ENCODE data around the gene BCL11B.

The BCL11B gene

DNA sequence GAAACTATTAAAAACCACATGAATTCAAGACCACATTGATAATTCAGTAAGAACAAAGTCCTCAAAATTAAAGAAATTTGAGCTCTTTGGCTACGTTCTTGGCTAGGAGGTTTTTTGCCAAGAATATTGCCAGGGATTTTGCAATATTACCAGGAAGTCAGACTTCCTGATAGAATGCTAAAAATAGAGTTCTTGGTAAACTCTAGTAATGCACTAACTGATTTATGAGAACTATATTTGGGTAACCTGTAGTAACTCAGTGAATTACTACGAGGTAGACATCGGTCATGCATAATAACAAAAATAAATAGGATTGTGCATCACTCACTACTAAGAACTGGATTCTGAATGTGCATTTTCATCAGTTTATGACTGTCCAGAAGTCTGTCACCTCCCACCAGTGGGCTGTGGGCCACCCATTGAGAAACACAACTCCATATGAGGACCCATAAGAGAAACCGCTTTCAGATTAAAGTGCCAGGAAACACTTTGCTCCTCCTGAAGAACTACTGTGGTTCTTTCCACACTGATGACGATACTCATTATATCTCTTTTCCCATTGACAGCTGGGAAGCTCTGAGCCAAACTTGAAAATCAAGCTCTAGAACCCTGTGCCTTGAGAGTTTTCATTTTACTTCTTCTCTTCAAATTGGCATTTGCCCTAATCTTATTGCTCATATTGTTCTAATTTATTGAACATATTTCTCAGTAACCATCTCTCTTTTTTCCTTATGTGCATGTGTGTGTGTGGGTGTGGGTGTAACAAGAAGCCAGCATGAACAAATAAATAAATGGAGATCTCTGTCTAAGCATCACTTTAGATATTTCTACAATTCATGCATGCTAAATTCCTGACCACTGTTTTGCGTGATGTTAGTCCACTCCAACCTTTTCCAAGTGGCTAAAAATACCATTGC is 116.6 kb downstream of the BCL11B start:
- DNase-seq, result no peak

DNA sequence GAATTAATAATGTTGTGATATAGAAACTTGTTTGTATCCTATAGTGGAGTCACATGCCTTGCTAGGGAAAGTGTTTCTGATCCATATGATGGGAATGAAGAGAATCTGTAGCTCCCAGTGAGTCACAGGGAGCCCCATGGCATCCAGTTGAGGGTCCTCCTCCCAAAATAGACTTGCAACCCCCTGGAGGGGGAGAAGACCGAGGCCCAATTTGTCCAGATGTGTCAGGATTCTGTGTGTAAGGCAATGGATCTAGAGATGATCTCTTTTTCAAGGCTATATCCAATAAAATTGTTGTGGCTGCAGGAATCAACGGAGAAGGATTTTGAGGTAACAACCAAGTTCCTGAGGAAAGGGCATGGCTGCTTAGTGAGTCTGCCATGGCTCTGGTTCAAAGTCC is 121.8 kb downstream of the BCL11B start:
- no peak for DNase-seq

DNA sequence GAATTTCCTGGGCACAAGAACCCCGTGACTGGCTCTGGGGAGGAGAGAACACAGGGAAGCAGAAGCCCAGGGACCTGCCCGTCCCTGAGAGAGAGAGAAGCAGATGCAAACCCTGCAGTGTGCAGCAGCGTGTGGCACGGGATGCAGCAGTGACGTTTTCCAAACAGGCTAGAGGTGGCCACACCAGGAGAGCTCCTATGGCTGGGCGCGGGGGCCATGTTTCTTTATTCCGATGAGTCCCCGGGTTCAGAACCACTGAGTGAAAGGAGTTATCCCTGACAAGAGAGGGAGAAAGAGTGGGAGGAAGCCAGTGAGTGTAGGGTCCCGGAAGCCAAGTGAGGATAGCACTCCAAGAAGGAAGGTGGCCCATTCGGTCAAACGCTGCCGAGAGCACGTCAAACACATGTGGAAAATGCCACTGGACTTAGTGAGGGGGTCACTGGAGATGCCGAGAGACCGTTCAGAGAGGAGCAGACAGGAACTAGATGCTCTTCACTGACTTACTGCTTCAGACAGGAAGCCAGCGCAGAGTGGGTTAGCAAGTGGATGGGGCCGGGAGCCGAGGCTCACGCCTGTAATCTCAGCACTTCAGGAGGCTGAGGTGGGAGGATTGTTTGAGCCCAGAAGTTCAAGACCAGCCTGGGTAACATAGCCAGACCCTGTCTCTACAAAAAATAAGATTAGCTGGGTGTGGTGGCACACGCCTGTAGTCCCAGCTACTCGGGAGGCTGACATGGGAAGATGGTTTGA is 123.0 kb downstream of the BCL11B start:
- DNase-seq, result no peak

DNA sequence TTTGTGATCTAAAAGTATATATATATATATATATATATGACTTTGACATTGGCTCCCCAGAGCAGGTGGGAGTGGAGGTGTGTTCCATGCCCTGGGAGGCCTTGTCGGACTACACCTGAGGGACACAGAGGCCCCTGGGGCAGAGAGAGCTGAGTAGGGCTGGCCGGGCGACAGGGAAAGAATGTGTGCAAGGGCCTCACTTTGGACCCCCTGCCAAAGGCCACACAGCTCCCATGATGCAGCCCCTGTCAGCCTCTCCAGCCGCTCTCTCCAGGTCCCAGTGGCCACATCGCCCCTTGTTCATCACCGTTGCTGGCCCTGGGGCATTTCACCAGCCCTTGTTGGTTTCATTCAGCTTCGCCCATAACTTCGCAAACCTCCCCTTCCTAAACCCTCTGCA is 123.9 kb downstream of the BCL11B start:
- DNase-seq, result no peak

DNA sequence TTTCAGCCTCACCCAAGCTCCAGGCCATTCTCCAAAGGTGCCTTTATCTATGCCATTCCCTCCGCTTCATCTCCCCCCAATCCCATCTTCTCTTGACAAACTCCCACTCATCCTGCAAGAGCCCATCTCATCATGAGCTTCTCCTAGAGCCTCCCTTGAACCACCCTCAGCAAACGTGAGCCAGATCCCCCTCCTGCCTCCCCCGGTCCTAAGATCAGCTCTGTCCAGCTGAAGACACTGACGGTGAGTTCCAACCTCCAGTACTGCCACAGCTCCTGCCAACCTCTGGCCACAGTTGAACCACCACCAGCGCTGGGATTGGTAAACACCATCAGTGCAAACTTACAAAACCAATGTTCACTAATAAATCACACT is 124.6 kb downstream of the BCL11B start:
- DNase-seq, result no peak

DNA sequence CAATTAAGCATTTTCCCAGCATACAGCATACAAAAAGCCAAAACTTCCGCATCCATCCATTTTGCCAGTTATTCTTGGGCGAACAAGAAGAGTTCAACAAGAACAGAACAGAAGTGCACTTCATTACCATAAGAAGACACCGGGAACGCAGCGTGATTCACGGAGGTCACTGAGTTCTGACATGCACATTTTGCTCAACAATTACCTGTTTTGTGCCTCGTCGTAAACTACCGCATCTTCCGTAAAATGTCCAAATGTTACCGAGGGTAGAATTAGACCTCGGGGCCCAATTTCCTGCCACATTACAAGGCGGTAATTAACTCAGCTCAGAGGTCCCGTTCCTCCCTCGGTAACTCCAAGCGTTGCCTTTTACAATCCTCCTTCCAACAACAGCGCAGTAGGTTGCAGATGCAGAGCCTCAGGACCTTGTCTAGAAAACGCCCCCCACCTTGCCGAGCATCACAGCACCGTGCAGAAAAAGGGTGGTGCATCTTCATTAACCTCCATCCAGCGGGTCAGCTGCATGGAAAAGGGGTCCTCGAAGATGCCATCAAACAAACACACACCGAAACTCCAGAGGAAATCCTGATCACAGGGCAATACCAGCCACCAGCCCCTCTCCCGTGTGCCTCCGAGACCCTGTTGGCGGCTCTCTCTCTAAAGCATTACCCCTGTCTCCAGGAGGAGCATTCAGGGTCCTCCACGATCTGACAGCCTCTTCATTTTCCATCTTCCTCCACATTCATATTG is 125.2 kb downstream of the BCL11B start:
- DNase-seq, result no peak

DNA sequence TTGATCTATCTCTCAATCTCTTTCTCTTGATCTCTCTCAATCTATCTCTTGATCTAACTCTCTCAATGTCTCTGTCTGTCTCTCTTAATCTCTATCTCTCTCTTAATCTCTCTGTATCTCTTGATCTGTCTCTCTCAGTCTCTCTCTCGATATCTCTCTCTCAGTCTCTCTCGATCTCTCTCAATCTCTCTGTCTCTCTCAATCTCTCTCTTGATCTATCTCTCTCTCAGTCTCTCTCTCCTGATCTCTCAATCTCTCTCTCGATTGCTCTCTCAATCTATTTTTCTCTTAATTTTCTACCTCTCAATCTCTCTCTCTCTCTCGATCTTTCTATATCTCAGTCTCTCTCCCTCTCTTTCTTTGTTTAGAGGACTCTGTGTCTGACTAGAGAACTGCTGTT is 126.7 kb downstream of the BCL11B start:
- no peak for DNase-seq

DNA sequence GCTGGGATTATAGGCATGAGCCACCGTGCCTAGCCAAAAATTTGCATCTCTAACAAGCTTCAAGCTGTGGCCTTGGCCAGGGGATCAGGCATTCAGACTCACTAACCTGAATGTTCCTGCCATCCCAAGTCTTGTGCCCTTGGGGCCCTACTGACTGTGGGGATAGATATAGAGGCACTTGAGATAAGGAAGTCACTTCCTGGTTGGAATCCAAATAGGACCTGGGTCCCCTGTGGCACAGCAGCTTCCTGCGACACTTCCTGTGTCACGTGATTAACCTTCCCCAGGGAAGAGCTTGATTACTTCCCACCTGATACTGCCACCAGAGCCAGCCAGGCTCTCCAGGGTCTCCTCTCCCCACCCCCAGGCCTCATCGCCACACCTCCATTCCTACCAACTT is 128.2 kb downstream of the BCL11B start:
- no peak for DNase-seq

DNA sequence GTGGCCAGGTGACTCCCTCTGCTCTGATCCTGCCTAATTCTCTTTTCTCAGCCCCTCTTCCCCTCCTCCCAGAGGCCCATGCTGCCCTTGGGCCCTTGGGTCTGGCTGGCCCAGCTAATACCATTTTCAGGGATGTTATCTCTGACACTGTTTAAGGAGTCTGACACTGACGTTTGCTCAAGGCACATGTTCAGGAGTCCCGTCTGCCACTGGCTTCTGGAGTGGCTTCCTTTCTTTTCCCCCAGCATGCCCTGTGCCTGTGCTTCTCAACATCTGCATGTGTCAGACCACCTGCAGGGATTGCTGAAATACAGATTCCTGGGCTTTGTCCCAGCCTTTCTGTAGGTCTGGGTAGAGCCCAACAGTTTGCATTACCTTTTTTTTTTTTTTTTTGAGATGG is 128.9 kb downstream of the BCL11B start:
- no peak for DNase-seq

DNA sequence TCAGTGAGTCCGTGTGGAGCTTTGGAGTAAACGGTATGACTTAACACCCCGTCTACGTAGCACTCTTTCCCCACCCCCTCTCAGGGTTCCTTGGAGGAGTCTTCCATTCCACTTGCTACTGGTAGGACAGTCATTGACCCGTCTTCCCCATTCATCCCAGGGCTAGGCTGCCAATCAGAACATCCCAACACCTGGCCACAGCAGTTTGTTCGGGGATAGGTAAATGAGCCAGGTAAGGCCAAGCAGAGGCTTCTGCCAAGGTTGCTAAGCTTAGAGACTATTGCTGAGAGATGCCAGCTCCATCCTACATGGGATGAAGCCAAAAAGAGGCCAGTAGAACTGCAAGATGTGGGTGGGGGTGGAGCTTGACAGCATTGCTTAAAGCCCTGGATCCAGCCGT is 130.8 kb downstream of the BCL11B start:
- DNase-seq, result no peak

DNA sequence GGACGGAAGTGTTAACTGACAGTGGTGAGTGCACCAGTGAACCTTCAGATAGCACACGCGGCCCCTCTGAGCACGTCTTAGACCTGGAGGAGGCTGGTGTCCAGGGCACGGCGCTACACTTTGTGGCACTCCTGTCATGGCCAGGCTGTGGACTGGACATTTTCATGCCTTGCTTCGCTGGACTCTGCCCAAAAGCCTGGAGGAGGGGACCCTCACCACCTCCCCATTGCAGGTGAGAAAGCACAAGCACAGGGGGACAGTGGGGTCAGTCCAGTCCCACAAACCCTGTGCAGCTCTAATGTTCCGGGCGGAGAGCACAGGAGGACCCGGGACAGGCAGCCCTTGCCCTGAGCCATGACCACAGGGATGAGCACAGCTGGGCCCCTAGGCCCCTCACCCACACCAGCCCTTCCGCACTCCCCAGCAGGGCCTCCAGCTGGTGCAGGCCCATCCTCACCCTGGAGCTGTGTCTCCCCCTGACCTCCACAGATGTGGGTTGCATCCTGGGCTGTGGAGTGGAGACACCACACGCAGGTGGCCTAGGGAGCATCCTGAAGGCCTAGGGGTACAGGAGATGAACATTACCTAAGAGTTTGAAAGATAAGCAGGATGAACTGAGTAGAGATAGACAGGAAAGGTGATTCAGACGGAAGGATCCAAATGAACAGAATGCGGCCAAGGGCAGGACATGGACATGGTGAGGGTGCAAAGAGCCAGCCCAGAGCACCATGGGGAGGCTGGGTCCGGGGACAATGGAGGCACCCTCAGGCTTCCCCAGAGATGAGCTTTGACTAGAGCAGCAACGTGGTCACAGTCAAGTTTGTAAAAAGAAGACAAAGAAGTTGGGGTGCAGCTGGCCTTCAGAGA is 132.8 kb downstream of the BCL11B start:
- no peak for DNase-seq

DNA sequence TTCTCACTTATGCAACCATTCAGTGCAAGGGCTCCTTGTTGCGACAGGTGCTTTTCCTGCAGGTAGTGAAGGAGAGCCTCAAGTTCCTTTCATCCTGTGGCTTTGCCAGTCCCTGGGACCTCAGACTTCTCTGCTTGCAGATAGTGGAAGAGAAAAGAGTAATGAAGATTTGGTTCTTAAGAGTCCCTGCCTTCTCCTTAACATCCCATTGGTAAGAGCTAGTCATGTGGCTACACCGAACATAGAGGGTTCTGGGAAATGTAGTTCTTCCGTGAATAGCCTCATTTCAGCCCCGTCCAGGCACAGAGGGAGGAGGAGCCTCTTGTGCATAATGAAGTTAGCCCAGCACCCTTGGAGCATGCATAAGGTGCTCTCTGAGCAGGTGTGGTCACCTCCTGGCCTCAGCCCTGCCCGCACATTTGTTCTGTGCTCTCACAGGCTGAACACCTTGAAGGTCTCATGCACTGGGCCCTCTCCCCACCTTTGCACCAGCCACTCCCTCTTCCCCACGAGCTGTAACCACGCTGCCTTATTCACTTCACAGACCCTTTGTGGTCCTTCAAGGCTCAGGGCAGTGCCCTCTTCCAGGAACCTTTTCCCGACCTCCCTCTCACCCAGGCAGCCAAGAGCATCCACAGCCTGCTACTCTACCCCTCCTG is 134.0 kb downstream of the BCL11B start:
- DNase-seq, result no peak

DNA sequence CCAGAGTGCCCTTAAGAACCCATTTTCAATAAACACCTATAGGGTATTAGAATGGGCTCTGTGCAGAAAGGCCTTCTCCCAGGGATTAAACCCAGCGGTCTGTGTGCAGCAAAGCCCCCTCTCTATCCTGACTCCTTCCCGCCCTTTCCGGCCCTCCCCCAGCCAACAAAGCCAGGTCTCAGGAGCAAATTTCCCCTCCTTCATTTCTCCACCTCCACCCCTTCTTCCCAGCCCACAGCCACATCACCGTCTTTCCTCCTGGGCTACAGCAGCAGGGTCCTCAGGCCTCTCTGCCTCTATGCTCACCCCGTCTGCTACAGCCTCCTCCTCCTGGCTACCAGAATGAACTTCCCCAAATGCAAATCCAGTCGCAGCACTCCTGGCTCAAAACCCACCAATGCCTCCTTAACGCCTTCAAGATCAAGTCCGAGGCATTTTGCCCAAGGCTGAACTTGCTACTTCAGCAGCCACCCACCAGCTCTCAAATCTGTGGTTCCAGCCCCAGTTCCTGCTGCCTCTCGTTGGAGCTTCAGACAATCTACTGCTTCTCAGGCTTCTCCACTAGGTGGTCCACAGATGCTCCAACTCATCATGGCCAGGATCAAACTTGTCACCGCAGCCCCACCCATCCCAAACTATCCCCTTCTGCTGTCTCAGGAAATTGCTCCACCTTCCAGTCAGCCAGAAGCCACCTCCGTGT is 134.8 kb downstream of the BCL11B start:
- DNase-seq, result no peak

DNA sequence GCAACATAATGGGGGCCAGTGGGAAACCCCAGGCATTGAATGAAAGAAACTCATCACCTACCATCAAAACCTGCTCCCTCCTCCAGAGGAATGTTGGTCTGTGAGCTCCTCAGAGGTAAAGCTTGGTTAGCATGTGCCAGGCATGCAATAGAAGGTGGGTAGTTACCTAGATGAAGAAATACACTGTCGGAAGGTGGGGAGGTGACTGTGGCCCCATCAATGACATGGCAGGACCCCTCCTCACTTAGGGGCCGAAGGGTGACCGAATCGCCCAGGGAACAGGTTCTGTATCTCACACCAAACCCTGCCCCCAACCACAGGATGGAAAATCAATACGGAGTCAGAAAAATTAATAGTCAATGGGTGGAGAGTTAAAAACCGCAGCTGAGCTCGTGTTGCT is 135.6 kb downstream of the BCL11B start:
- DNase-seq, result no peak

DNA sequence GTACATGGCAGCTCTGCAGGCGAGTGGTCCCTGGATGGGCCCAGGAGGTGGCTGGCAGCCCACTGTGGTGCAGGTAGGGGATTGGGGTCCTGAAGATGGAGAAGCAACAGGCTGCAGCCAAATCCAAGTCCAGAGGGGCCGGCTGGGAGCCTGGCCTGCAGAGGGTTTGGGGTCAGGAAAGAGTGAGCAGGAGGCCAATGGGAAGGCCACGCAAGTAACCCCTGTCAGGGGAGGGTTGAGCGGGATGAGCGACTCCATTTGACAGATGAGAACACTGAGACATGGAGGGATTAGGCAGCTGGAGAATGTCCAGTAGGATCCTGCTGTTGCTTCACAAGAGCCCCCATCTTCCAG is 136.0 kb downstream of the BCL11B start:
- DNase-seq, result no peak

DNA sequence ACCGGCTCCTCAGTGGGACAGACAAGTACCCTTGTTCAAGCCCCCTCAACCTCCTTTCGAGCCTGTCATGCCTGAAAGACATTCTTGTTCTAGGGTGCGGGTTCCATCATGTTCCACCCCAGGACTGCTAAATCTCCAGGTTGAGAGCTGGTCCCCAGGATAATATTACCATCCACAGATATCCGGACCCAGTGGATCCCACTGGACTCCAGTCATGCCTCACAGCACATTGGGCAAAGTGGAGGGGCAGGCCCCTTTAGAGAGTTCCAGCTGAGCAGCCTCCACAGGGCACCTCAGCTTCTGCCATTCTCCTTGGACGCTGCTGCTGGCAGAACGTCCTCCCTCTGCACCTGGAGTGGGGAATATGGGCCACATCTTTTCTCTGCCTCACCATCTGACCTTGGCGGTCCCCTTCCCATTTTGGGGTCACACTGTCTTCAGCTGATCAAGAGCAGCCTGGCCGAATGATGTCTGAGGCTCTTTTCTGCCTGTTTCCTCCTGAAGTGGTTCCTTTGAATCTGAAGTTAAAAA is 137.4 kb downstream of the BCL11B start:
- DNase-seq, result no peak

DNA sequence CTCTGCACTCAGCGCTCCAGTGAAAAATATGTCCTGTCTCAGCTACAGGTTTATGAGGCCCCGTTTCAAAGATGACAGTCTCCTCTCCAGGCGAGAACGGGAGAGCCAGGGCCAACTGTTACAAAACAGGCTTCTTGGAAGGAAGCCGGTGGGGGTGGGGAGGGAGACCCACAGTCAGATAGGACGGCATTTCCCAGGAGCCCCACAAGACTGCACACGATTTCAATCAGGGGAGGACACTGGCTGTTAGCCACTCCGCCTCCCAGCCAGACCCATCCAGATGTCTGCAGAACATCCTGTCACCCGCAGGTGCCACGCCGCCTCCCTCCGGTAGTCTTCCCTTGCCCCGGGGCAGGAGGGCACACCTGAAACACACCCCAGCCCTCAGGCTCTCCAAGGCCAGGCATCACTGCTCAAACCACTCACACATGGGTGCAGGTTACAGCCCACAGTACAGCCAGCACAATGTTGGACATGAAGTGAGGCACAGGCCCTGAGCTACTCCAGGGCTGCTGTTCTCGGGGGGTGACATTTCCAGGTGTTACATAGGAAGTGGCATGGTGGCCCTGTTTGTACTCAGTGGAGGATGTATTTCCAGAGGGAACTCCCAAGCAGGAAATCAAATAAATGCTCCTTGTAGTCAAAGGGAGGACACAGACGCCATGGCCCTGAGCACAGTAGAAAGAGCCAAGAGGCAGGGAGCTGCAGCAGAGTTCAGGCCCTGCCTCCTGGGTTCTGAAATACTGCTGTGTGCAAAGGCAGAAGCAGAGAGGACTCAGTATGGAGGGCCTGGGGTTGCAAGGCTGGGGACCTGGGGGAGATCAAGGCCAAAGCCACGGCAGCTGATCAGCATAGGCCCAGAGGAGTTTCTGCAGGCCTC is 138.1 kb downstream of the BCL11B start:
- no peak for DNase-seq

DNA sequence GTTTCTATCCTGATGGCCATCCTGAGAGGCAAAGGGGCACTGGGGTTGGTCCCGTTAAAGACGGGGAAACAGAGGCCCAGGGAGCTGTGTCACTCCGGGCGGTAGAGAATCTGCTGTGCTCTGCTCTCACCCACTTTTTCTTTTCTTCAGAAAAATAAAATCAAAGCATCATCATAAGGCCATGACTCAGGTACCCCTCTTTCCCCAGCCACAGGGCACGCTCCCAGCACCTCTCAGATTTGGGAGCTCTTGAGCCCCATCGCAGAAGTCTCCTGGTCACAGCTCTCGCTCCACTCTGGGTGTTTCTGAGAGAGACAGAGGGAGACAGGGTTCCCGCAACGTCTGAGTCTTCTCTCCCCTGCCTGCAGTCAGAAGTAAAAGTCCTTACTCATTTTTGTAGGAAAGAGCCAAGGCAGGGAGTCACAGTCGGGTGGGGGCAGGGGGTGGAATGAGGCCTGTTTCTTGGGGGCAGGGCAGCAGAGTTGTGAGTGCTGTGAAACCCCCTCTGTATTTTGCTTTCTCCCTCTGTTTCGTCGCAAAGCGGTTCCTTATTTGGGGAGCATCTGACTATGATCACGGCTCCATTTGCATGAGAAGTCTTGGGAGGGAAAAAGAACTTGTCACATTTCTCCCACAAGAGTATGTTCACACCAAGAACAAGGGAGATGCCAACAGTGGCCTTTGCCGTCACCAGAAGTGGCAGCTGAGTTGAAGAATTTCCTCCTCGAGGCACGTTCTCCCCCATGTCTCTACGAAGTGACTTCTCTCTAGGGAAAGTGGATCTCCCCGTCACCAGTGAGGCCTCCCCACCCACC is 139.0 kb downstream of the BCL11B start:
- no peak for DNase-seq

DNA sequence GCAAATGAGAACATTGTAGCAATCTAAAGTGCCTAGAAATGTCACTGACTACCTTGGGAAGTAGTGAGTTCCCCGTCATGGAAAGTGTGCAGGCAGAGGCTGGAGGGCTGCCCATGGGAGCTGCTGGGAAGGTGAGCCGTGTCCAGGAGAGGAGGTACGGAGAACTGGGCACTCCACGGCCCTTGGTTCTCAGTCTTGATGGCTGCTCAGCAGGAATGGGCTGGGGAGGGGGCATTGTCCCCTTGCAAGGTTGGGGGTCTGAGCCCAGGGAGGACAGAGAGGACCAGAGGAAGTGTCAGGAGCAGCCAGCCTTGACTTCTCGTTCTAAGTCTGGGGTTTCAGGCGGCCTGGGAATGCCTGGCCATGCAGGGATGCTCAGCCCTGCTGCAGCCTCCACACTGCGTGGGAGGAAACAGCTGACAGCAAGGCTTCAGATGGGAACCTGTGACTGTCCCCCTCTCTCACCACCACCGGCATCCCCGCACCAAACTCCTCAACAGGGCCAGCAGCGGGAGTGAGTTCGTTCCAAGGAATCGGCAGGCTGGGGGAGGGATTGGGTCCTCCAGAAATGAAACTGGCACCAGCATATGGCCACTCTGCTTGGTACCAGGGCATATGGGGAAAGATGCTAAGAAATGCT is 140.2 kb downstream of the BCL11B start:
- no peak for DNase-seq
